PC-3 (cell line): Measurements from ENCODE around the gene PNLIPRP3.
"Not testable (repeated sequence)": the region's sequence is repeated elsewhere in the genome, so short reads cannot be mapped to it uniquely, and the experiment has no call there.

Experiments used
- EZH2 ChIP-seq: fragments of 300-600 bp; sonication (generic); IDR thresholded peaks from one replicate; pipeline ENCODE4 v1.6.1; 2017; ENCODE audit warnings: antibody characterized with exemption, mild to moderate bottlenecking, low read length; ENCODE audit not compliant: unreplicated experiment
- TF ChIP-seq, protein P1 (sequence below): fragments of 300-600 bp; sonication (generic); conservative IDR thresholded peaks from 2 replicates; pipeline ENCODE4 v1.5.1; 2017; ENCODE audit warnings: antibody characterized with exemption, low read depth, mild to moderate bottlenecking, low read length

DNA sequence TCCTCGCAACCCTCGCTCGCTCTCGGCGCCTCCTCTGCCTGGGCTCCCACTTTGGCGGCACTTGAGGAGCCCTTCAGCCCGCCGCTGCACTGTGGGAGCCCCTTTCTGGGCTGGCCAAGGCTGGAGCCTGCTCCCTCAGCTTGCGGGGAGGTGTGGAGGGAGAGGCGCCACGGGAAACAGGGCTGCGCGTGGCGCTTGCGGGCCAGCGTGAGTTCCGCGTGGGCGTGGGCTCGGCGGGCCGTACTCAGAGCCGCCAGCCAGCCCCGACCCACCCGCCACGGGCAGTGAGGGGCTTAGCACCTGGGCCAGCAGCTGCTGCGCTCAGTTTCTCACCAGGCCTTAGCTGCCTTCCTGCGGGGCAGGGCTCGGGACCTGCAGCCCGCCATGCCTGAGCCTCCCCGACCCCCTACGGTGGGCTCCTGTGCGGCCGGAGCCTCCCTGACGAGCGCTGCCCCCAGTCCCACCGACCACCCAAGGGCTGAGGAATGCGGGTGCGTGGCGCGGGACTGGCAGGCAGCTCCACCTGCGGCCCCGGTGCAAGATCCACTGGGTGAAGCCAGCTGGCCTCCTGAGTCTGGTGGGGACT lies 34.3 kb upstream of the PNLIPRP3 start:
- TF ChIP-seq, protein P1, sequence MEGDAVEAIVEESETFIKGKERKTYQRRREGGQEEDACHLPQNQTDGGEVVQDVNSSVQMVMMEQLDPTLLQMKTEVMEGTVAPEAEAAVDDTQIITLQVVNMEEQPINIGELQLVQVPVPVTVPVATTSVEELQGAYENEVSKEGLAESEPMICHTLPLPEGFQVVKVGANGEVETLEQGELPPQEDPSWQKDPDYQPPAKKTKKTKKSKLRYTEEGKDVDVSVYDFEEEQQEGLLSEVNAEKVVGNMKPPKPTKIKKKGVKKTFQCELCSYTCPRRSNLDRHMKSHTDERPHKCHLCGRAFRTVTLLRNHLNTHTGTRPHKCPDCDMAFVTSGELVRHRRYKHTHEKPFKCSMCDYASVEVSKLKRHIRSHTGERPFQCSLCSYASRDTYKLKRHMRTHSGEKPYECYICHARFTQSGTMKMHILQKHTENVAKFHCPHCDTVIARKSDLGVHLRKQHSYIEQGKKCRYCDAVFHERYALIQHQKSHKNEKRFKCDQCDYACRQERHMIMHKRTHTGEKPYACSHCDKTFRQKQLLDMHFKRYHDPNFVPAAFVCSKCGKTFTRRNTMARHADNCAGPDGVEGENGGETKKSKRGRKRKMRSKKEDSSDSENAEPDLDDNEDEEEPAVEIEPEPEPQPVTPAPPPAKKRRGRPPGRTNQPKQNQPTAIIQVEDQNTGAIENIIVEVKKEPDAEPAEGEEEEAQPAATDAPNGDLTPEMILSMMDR, result not testable (repeated sequence)
- TF ChIP-seq EZH2, result not testable (repeated sequence)
